Measurements from ENCODE around the gene MTRF1L.

DNA sequence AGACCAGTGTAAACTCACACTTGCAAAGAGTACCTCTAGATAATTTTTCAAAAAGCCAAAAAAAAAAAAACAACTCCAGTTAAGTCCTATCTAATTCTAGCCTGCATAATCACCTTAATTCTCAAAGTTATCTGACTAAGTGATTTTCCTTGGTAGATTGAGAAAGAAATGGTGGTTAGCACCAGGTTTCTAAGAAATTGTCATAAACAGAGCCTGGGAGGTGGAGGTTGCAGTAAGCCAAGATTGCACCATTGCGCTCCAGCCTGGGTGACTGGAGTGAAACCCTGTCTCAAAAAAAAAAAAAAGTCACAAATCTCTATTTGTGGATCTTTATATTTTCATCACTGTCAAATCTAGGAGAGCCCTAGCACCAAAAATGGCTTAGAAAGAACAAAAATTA is 28.6 kb downstream of the MTRF1L start:
- TF ChIP-seq, protein P1, sequence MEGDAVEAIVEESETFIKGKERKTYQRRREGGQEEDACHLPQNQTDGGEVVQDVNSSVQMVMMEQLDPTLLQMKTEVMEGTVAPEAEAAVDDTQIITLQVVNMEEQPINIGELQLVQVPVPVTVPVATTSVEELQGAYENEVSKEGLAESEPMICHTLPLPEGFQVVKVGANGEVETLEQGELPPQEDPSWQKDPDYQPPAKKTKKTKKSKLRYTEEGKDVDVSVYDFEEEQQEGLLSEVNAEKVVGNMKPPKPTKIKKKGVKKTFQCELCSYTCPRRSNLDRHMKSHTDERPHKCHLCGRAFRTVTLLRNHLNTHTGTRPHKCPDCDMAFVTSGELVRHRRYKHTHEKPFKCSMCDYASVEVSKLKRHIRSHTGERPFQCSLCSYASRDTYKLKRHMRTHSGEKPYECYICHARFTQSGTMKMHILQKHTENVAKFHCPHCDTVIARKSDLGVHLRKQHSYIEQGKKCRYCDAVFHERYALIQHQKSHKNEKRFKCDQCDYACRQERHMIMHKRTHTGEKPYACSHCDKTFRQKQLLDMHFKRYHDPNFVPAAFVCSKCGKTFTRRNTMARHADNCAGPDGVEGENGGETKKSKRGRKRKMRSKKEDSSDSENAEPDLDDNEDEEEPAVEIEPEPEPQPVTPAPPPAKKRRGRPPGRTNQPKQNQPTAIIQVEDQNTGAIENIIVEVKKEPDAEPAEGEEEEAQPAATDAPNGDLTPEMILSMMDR (IDR thresholded peaks at IDR 0.05; ENCODE audit: poor library complexity), result no peak
- no peak for TF ChIP-seq EZH2phosphoT487 (IDR thresholded peaks at IDR 0.05; ENCODE audit: low read depth, severe bottlenecking, unreplicated experiment)
- no peak for TF ChIP-seq EZH2 (IDR thresholded peaks at IDR 0.05; ENCODE audit: borderline replicate concordance)
